SK-N-SH treated with all-trans-retinoic acid at 6 μM for 48 hours (cell line): ENCODE results near the gene TOM1.
"Not testable (repeated sequence)": the region's sequence is repeated elsewhere in the genome, so short reads cannot be mapped to it uniquely, and the experiment has no call there.

Experiments used
- ARNTL ChIP-seq: fragments of 450-650 bp; formaldehyde crosslinking; IDR thresholded peaks from 2 replicates; pipeline ENCODE4 v1.5.0; 2020; ENCODE audit warnings: low read depth, mild to moderate bottlenecking, moderate library complexity, borderline replicate concordance
- CSDC2 ChIP-seq: fragments of 250-450 bp; sonication (Bioruptor Pico); IDR thresholded peaks from 2 replicates; pipeline ENCODE4 v1.5.0; 2020; ENCODE audit warnings: mild to moderate bottlenecking, moderate library complexity
- PATZ1 ChIP-seq: fragments of 250-450 bp; sonication (Bioruptor Pico); IDR thresholded peaks from 2 replicates; pipeline ENCODE4 v1.8.0; 2020; ENCODE audit warnings: mild to moderate bottlenecking, moderate library complexity, borderline replicate concordance
- SNAI2 ChIP-seq: fragments of 250-450 bp; sonication (Bioruptor Pico); IDR thresholded peaks from 2 replicates; pipeline ENCODE4 v1.5.0; 2020; ENCODE audit warnings: mild to moderate bottlenecking, moderate library complexity
- TCF4 ChIP-seq: fragments of 250-450 bp; sonication (Bioruptor Pico); IDR thresholded peaks from 2 replicates; pipeline ENCODE4 v1.8.0; 2021; ENCODE audit warnings: mild to moderate bottlenecking, moderate library complexity, borderline replicate concordance
- TOX ChIP-seq: fragments of 250-450 bp; sonication (Bioruptor Pico); IDR thresholded peaks from 2 replicates; pipeline ENCODE4 v1.8.0; 2021; ENCODE audit warnings: mild to moderate bottlenecking, moderate library complexity, borderline replicate concordance
- ZC3H10 ChIP-seq: fragments of 250-450 bp; sonication (Bioruptor Pico); IDR thresholded peaks from 2 replicates; pipeline ENCODE4 v1.5.1; 2021; ENCODE audit warnings: mild to moderate bottlenecking, moderate library complexity
- ZFP3 ChIP-seq: fragments of 250-450 bp; sonication (Bioruptor Pico); IDR thresholded peaks from 2 replicates; pipeline ENCODE4 v1.5.0; 2020; ENCODE audit warnings: mild to moderate bottlenecking, moderate library complexity
- ZNF565 ChIP-seq: fragments of 450-650 bp; formaldehyde crosslinking; conservative IDR thresholded peaks from 2 replicates; pipeline ENCODE4 v1.5.0; 2020; ENCODE audit warnings: low read depth, mild to moderate bottlenecking, moderate library complexity
- ZNF70 ChIP-seq: fragments of 450-650 bp; formaldehyde crosslinking; IDR thresholded peaks from 2 replicates; pipeline ENCODE4 v1.5.0; 2020; ENCODE audit warnings: mild to moderate bottlenecking, moderate library complexity
- ZNF8 ChIP-seq: fragments of 450-650 bp; formaldehyde crosslinking; IDR thresholded peaks from 2 replicates; pipeline ENCODE4 v1.5.0; 2020; ENCODE audit warnings: mild to moderate bottlenecking, moderate library complexity

GRCh38 chr22:35364230-35364629 lies 64.5 kb downstream of the TOM1 start:
- TF ChIP-seq ZNF565 (CRISPR knock-in tag); ZNF8; TOX (CRISPR knock-in tag); ZFP3 (CRISPR knock-in tag); ARNTL; PATZ1 (CRISPR knock-in tag); SNAI2 (CRISPR knock-in tag); CSDC2 (CRISPR knock-in tag); ZNF70 (CRISPR knock-in tag); TCF4 (CRISPR knock-in tag); ZC3H10: not testable (repeated sequence)
